OCI-LY7 (cell line): ENCODE results near the gene TUBGCP6. TPM values are rescaled to one million over a fixed set of nuclear protein-coding genes. Genes with fewer than 3 reads are reported as not detected.

Experiments used
- BruUV-seq: library from RNA; stranded (reverse); fragments of 400-500 nt; replicated peaks from 2 replicates; lab custom pipeline; 2021; lab: Mats Ljungman, UMichigan
- CTCF ChIA-PET: fragments of 300-600 bp; sonication (Branson Sonifier 250); formaldehyde crosslinking; loops from one replicate; lab custom pipeline; 2022; ENCODE audit warnings: antibody characterized with exemption; ENCODE audit not compliant: unreplicated experiment; lab: Charles Lee
- POLR2A ChIA-PET: fragments of 300-600 bp; sonication (Branson Sonifier 250); formaldehyde crosslinking; loops from one replicate; lab custom pipeline; 2022; ENCODE audit warnings: antibody characterized with exemption; lab: Charles Lee
- DNase-seq: peaks from one replicate; pipeline ENCODE4 v3.0.0-alpha.2; 2015; ENCODE audit warnings: low spot score
- H2AFZ ChIP-seq: fragments of 200-600 bp; sonication (generic), shearing (Covaris generic); 2 replicates; pipeline ENCODE4 v1.6.1; 2014; ENCODE audit warnings: mild to moderate bottlenecking, antibody characterized with exemption, low read length, moderate library complexity
- H3K27ac ChIP-seq: fragments of 200-600 bp; sonication (generic); 2 replicates; pipeline ENCODE4 v1.5.1; 2014; ENCODE audit warnings: mixed run types, low read depth, mild to moderate bottlenecking, moderate library complexity, low read length, inconsistent platforms; ENCODE audit not compliant: poor library complexity, severe bottlenecking
- H3K36me3 ChIP-seq: fragments of 200-600 bp; sonication (generic); 2 replicates; pipeline ENCODE4 v1.6.1; 2014; ENCODE audit warnings: mild to moderate bottlenecking, antibody characterized with exemption, low read length, moderate library complexity, mixed read lengths; ENCODE audit not compliant: insufficient read depth
- H3K4me1 ChIP-seq: fragments of 200-600 bp; sonication (generic); 2 replicates; pipeline ENCODE4 v1.5.1; 2014; ENCODE audit warnings: mild to moderate bottlenecking, low read length; ENCODE audit not compliant: insufficient read depth, poor library complexity, severe bottlenecking
- H3K4me2 ChIP-seq: fragments of 200-600 bp; sonication (generic); 2 replicates; pipeline ENCODE4 v1.6.1; 2014; ENCODE audit warnings: mild to moderate bottlenecking, low read length
- H3K4me3 ChIP-seq: fragments of 200-600 bp; sonication (generic); 2 replicates; pipeline ENCODE4 v1.5.1; 2014; ENCODE audit warnings: mild to moderate bottlenecking, low read depth, low read length; ENCODE audit not compliant: poor library complexity, severe bottlenecking
- H3K79me2 ChIP-seq: fragments of 200-600 bp; sonication (generic); 2 replicates; pipeline ENCODE4 v1.6.1; 2016; ENCODE audit warnings: low read depth, mild to moderate bottlenecking, low read length, moderate library complexity, mixed read lengths; ENCODE audit not compliant: insufficient read depth
- H3K9me2 ChIP-seq: fragments of 200-600 bp; sonication (generic); 2 replicates; pipeline ENCODE4 v1.6.1; 2016; ENCODE audit warnings: mild to moderate bottlenecking, low read length, mixed read lengths; ENCODE audit not compliant: insufficient read depth
- H3K9me3 ChIP-seq: fragments of 200-600 bp; sonication (generic); 2 replicates; pipeline ENCODE4 v1.6.1; 2014; ENCODE audit warnings: mild to moderate bottlenecking, mixed run types, low read length, mixed read lengths
- H4K20me1 ChIP-seq: fragments of 200-600 bp; sonication (generic); 2 replicates; pipeline ENCODE4 v1.6.1; 2014; ENCODE audit warnings: mild to moderate bottlenecking, antibody characterized with exemption, low read length, moderate library complexity, mixed read lengths; ENCODE audit not compliant: insufficient read depth
- EZH2phosphoT487 ChIP-seq: fragments of 200-600 bp; sonication (generic); IDR thresholded peaks from 2 replicates; pipeline ENCODE4 v1.6.1; 2018; ENCODE audit warnings: low read depth, borderline replicate concordance, mild to moderate bottlenecking, mixed run types, antibody characterized with exemption, low read length, moderate library complexity, mixed read lengths
- intact Hi-C: fragments of 100-400 bp; cut with micrococcal nuclease; formaldehyde crosslinking; loops from one replicate; pipeline ENCODE4 v1.10.0; 2022; ENCODE audit not compliant: unreplicated experiment
- total RNA-seq, 2 experiments: library from RNA; depleted of rRNA in 1 of 2; stranded (reverse); fragments of >200 nt in 1 of 2; shearing (Covaris generic) in 1 of 2; gene quantifications; 2 replicates each; pipeline ENCODE4 v1.2.3, GENCODE V29; 2014 to 2022
- TF ChIP-seq, protein P1 (sequence below): fragments of 200-600 bp; sonication (generic); conservative IDR thresholded peaks from 2 replicates; pipeline ENCODE4 v1.5.1; 2014; ENCODE audit warnings: mild to moderate bottlenecking, antibody characterized with exemption, low read length, moderate library complexity, mixed read lengths

TUBGCP6 gene
- total RNA-seq, 2 experiments from 2014 or later, result 57.7 to 63.2 TPM

DNA sequence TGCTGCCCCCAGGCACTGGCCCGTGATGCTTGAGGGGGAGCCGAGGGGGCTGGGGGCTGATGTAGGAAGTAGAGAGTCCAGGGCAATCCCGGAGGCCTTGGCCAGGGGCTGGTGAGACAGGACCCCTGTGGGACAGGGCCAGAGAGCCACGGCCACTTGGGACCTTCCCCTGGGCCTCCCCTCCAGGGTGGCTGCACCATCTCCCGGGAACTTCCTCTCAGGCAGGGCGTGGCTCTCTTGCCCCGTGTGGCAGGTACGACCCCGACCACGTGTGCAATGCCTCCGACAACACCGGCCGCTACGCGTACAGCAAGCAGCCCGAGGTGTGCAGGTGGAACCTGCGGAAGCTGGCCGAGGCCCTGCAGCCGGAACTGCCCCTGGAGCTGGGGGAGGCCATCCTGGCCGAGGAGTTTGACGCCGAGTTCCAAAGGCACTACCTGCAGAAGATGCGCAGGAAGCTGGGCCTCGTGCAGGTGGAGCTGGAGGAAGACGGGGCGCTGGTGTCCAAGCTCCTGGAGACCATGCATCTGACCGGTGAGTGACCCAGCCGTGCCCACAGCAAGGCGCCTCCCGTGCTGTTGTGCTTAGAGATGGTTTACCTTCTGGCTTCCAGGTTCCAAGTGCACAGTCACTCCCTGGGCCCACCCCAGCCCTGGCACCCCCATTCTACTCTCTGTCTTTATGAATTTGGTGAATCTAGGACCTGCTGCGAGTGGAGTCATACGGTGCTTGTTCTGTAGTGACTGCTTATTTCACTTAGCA is 34.3 kb downstream of the TUBGCP6 start:
- TF ChIP-seq, protein P1, sequence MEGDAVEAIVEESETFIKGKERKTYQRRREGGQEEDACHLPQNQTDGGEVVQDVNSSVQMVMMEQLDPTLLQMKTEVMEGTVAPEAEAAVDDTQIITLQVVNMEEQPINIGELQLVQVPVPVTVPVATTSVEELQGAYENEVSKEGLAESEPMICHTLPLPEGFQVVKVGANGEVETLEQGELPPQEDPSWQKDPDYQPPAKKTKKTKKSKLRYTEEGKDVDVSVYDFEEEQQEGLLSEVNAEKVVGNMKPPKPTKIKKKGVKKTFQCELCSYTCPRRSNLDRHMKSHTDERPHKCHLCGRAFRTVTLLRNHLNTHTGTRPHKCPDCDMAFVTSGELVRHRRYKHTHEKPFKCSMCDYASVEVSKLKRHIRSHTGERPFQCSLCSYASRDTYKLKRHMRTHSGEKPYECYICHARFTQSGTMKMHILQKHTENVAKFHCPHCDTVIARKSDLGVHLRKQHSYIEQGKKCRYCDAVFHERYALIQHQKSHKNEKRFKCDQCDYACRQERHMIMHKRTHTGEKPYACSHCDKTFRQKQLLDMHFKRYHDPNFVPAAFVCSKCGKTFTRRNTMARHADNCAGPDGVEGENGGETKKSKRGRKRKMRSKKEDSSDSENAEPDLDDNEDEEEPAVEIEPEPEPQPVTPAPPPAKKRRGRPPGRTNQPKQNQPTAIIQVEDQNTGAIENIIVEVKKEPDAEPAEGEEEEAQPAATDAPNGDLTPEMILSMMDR, result no peak
- no peak for TF ChIP-seq EZH2phosphoT487
- Histone ChIP-seq H3K4me3 (no peak overlapping the region), H2AFZ (no peak overlapping the region), H3K27ac (no peak overlapping the region), H3K36me3 (peaks cover 86% of the 10 kb centered on the region), H3K4me2 (no peak overlapping the region), H3K79me2 (no peaks in the 10 kb centered on the region), H3K9me2 (no peaks in the 10 kb centered on the region), H4K20me1 (no peaks in the 10 kb centered on the region), H3K4me1 (peaks cover 14% of the 10 kb centered on the region), H3K9me3 (no peaks in the 10 kb centered on the region)
- DNase-seq, result no peak
- ChIA-PET CTCF (no interaction called here), POLR2A (no interaction called here)
- intact Hi-C loops, result no loop called here
- BruUV-seq, result no TSS peak

DNA sequence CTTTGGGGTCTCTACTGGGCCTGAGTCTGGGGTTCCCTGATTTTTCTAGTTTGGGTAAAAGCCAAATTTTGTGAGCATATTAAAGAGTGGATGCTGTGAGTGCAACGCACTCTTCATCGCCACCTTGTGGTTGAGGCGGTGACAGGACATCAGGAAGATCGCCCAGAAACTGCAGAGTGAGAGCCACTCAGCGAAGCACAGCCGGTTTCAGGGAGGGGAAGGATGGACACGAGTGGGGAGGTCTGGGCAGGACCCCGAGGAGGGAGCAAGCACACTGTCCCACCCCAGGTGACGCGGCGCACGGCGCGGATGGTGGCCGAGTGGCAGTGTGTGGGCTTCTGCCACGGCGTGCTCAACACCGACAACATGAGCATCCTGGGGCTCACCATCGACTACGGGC is 34.9 kb downstream of the TUBGCP6 start:
- no peak overlapping the region for H2AFZ ChIP-seq
- no peaks in the 10 kb centered on the region for H4K20me1 ChIP-seq
- H3K36me3 ChIP-seq, result peaks cover 84% of the 10 kb centered on the region
- DNase-seq, result peak; percentile 78
- H3K79me2 ChIP-seq, result 0 out of 2 replicates have a peak, but pooled peaks cover under 1% of the 10 kb centered on the region
- H3K9me3 ChIP-seq, result no peaks in the 10 kb centered on the region
- intact Hi-C loops, result loop anchor here (1.0 kb wide), 1 partner anchor 61 kb away; no protein-coding TSS in a partner anchor
- H3K9me2 ChIP-seq, result no peaks in the 10 kb centered on the region
- no peak for TF ChIP-seq EZH2phosphoT487
- TF ChIP-seq, protein P1, result peak; percentile 91
- no peak overlapping the region for H3K27ac ChIP-seq
- POLR2A ChIA-PET, result no interaction called here
- H3K4me2 ChIP-seq, result no peak overlapping the region
- no peak overlapping the region for H3K4me3 ChIP-seq
- no TSS peak for BruUV-seq
- CTCF ChIA-PET, result no interaction called here
- peaks cover 14% of the 10 kb centered on the region for H3K4me1 ChIP-seq
